H54 (cell line): ENCODE data around the gene LDB3.
"Not testable (repeated sequence)": the region's sequence is repeated elsewhere in the genome, so short reads cannot be mapped to it uniquely, and the experiment has no call there.

Source experiments
- DNase-seq: peaks from one replicate; pipeline ENCODE4 v3.0.0; 2011; ENCODE audit warnings: low spot score, mixed read lengths; ENCODE audit not compliant: insufficient read length
- FAIRE-seq: peaks from 3 replicates; lab custom pipeline; 2011; peaks lifted over from hg19 to GRCh38; lab: Jason Lieb, UNC
- POLR2A ChIP-seq: IDR thresholded peaks from 2 replicates; pipeline ENCODE4 v1.6.1; 2011; ENCODE audit warnings: low read depth, mild to moderate bottlenecking, low read length

Gene LDB3

GRCh38 chr10:86721232-86721631 is 52.9 kb downstream of the LDB3 start:
- no peak for DNase-seq
- FAIRE-seq: no peak
- TF ChIP-seq POLR2A: no peak

GRCh38 chr10:86723009-86723408 is 54.7 kb downstream of the LDB3 start:
- FAIRE-seq (no peak), DNase-seq (no peak)
- no peak for TF ChIP-seq POLR2A

GRCh38 chr10:86724445-86724844 is 56.1 kb downstream of the LDB3 start:
- TF ChIP-seq POLR2A: no peak
- no peak for FAIRE-seq

DNA sequence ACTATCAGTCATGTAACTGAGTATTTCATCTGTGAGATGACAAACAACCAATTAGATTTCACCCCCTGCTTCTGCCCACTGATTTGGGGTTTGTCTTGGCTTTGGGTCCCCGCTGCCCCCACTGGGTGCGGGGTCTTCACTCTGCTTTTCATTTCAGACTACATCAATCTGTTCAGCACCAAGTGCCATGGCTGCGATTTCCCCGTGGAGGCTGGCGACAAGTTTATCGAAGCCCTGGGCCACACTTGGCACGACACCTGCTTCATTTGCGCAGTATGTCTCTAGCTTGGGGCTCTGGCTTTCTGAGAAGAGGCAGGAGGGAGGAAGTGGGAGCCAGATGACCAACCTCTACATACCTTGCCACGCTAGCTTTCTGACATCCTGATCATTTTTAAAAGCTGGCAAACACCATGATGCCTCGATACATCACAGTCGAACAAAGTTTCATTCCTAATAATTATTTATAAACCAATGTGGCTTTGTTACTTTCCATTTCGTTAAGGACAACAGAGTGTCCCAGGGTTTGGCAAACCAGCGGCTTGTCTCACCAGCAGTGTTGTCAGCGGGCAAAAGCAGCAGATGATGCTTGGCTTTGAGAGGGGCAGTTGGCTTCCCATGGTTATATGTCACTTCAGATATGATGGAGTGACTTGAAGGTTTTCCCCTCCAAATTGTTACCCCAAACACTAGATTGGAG is 57.8 kb downstream of the LDB3 start:
- TF ChIP-seq POLR2A: no peak
- DNase-seq: no peak
- FAIRE-seq: no peak

More at GRCh38 chr10:86724445-86724844, 56.1 kb downstream of the LDB3 start:
- DNase-seq: no peak

- FAIRE-seq (no peak), DNase-seq (no peak)
- TF ChIP-seq POLR2A: no peak
Measured at GRCh38 chr10:86726677-86726999, 58.3 kb downstream of the LDB3 start.

DNA sequence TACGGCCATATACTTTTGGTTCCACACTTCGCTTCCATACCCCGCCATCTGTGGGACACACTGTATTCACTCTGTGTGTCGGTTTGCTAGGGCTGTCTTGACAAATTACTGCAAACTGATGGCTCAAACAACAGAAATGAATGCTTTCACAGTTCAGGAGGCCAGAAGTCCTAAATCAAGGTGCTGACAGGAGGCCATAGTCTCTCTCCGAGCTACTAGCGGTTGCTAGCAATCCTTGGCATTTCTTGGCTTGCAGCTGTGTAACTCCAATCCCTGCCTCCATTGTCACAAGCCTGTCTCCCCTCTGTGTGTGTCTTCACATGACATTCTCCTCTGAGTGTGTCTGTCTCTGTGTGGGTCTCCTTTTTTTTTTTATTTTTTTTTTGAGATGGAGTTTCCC is 59.2 kb downstream of the LDB3 start:
- DNase-seq (no peak), FAIRE-seq (no peak)
- no peak for TF ChIP-seq POLR2A

- FAIRE-seq (no peak), DNase-seq (no peak)
- no peak for TF ChIP-seq POLR2A
Measured at GRCh38 chr10:86728056-86728455, 59.7 kb downstream of the LDB3 start.

DNA sequence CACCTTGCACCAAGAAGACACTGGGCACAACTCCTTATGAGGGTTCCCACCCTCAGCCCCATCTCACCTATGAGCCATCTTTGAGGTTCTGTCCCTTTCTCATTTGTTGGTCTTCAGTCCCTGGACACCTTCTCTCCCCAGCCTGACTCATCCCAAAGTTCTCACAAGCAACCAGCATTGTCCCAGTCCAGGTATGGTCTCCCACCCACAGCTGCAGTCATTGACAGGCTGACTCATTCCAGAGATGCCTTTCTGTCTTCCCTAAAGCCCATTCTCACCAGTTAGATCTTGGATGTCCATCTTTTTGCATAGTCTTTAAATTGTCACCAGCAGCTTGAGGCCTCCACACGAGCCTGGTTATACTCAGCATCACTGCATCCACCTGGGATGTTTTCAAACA is 61.4 kb downstream of the LDB3 start:
- FAIRE-seq (no peak), DNase-seq (no peak)
- no peak for TF ChIP-seq POLR2A

DNA sequence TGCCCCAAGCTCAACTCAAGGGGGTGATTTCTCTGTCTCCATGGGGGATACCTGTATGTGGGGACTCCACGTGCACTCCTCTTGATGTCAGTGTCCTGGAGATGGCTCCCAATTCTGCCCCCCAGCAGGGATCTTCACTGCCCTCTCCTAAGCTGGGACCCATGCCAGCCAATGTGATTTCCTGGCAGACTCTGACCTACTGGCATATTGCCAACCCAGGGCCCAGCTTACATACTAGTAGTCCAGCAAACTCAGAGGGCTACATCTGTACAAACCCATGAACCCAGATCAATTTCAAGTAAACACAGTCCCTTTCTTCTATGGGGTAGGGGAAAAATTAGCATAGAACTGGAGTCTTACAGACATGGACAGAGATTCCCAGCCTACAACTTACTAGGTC is 61.9 kb downstream of the LDB3 start:
- TF ChIP-seq POLR2A: no peak
- FAIRE-seq (no peak), DNase-seq (no peak)

DNA sequence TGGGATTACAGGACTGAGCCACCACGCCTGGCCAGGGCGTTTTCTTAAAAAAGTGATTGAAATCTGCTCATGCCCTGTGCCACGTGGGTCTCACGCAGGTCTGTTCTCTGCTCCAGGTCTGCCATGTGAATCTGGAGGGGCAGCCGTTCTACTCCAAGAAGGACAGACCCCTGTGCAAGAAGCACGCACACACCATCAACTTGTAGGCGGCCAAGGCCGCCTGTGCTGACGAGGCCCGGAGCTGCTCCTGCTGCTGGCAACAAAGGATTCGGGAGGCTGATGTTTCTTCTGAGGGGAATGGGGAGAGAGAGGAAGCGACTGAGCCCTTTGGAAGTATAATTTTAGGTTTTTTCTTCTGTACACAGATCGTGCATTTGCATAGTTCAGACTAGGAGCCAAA is 64.5 kb downstream of the LDB3 start:
- DNase-seq: no peak
- TF ChIP-seq POLR2A: no peak
- no peak for FAIRE-seq

DNA sequence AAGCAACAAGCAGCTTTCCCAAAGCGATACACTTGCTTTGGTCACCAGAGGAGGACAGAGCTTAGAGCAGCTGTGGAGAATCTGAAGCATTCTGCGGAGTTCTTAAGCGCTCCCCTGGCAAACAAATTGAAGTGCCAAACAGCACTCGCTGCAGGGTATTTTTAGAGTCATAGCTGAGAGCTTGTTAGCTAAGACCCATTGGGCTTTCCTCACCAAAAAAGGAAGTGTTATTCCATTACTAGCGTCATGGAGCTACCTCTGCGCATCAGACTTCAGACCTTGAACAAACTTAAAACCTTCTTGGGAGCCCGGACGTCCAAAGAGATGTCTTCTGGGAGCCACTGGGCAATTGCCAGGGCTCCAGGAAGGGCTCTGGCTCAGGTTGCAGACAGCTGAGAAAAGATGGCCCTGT is 65.0 kb downstream of the LDB3 start:
- no peak for DNase-seq
- FAIRE-seq: no peak

GRCh38 chr10:86734207-86734988 is 66.1 kb downstream of the LDB3 start:
- FAIRE-seq: no peak
- no peak for TF ChIP-seq POLR2A
- DNase-seq: no peak

More for the DNA sequence above, 65.0 kb downstream of the LDB3 start:
- no peak for TF ChIP-seq POLR2A

DNA sequence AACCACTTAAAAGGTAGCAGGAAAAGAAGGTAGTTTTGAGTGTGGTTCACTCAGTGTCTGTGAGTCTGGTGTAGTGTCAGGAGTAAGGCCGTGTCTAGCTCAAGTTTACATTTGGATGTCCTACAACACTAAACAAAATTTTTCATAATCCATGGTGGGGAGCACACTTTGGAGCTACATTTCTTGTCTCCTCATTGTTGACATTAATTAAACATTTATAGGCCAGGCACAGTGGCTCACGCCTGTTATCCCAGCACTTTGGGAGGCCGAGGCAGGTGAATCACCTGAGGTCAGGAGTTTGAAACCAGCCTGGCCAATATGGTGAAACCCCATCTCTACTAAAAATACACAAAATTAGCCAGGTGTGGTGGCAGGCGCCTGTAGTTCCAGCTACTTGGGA is 67.0 kb downstream of the LDB3 start:
- peak; percentile 20 for FAIRE-seq
- not testable (repeated sequence) for DNase-seq

- no peak for FAIRE-seq
- TF ChIP-seq POLR2A: no peak
- DNase-seq: no peak
Measured at GRCh38 chr10:86742230-86742629, 73.9 kb downstream of the LDB3 start.
